ENCODE measurements around the gene VPS13A. TPM values are rescaled to one million over a fixed set of nuclear protein-coding genes. Genes with fewer than 3 reads are reported as not detected.
A peak's percentile ranks its signal among the peaks of the same experiment; 100 is the strongest.

The VPS13A gene
- total and polyA plus RNA-seq, 12 donors: 16.2 to 64.0 (median 32.2) TPM

- Histone ChIP-seq H3K4me3 (no peak overlapping the region), H3K27me3 (no peaks in the 10 kb centered on the region), H3K27ac (no peak overlapping the region), H3K9me3 (replicated peaks in 1 of 3) (no peaks in the 10 kb centered on the region), H3K36me3 (replicated peaks in 1 of 2) (no peaks in the 10 kb centered on the region), H3K4me1 (replicated peaks in 1 of 2) (no peaks in the 10 kb centered on the region)
- intact Hi-C loops (cut with DNase I): loop anchor here (10.0 kb wide), 2 partner anchors 191 to 581 kb away; partner anchors contain the start of genes GNA14 (in 1 of the 2) and GNAQ (in 1 of the 2)
- no peak for DNase-seq
- WGBS, 4 donors: 72 to 84% (median 78%) methylated on average over 14 of the region's 14 CpGs
- TF ChIP-seq CTCF (IDR thresholded peaks at IDR 0.05): no peak
- no peak for TF ChIP-seq POLR2A (IDR thresholded peaks at IDR 0.05)
Observed at GRCh38 chr9:77453825-77454647, 276.7 kb downstream of the VPS13A start.

DNA sequence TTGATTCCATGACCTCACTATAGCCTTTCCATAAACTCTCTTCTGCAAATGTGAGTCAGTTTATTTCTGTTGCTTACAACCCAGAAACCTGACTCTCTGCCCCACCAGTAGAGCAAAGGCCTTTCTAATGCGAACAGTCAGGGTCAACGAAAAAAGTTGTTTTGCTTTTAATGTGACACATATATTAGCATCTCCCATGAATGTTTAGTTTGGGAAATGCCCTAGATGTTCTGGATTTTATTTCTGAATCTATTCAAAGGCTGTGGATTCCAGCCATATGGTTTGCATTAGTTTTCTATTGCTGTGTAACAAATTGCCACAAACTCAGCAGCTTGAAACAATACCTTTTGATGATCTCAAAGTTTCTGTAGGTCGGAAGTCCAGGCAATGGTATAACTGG is 277.3 kb downstream of the VPS13A start:
- no peak for DNase-seq

DNA sequence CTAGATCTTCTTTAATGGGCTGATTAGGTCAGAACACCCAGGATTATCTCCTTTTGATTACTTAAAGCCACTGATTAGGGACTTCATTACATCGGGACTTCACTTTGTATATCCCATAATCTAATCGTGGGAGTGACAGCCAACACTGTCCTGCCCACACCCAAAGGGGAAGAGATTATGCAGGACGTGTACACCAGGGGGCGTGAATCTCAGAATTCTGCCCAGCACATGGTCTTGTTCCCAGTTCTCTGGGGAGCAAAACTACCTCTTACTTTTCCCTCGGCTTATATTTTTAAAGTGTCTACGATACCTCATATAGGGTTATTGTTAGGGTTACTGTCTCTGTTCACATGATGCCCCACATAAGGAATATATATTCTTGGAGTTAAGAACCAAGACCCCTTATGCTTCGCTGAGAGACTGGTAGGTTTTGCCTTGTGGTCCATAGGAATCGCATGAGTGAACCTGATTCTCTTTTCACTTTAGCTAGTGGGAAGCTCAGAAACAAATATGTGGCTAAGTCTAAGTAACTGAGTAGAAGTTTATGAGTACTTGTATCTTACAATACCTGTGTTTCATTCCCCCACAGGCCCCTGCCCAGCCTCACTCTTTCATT is 278.1 kb downstream of the VPS13A start:
- Histone ChIP-seq H3K4me3 (no peak overlapping the region), H3K27me3 (no peaks in the 10 kb centered on the region), H3K4me1 (replicated peaks in 1 of 2) (no peaks in the 10 kb centered on the region), H3K9me3 (replicated peaks in 1 of 3) (no peaks in the 10 kb centered on the region), H3K27ac (no peak overlapping the region), H3K36me3 (replicated peaks in 1 of 2) (no peaks in the 10 kb centered on the region)
- intact Hi-C loops (cut with DNase I): loop anchor here (10.0 kb wide), 2 partner anchors 189 to 579 kb away; partner anchors contain the start of genes GNA14 (in 1 of the 2) and GNAQ (in 1 of the 2)
- 68 to 81% (median 75%) methylated on average over 8 of the region's 8 CpGs for WGBS, 4 donors
- TF ChIP-seq POLR2A (IDR thresholded peaks at IDR 0.05) (no peak), CTCF (IDR thresholded peaks at IDR 0.05) (peak in 5 of 6 experiments; percentile 3 to 39 (median 33))
- peak in 1 of 7 donors; percentile 28 for DNase-seq

More for the DNA sequence above, 277.3 kb downstream of the VPS13A start:
- Histone ChIP-seq H3K27me3 (no peaks in the 10 kb centered on the region), H3K4me1 (replicated peaks in 1 of 2) (no peaks in the 10 kb centered on the region), H3K27ac (no peak overlapping the region), H3K4me3 (no peak overlapping the region), H3K36me3 (replicated peaks in 1 of 2) (no peaks in the 10 kb centered on the region), H3K9me3 (replicated peaks in 1 of 3) (no peaks in the 10 kb centered on the region)
- TF ChIP-seq POLR2A (IDR thresholded peaks at IDR 0.05) (no peak), CTCF (IDR thresholded peaks at IDR 0.05) (no peak)
- 78 to 93% (median 87%) methylated on average over 3 of the region's 3 CpGs for WGBS, 4 donors
- intact Hi-C loops (cut with DNase I): loop anchor here (10.0 kb wide), 2 partner anchors 190 to 580 kb away; partner anchors contain the start of genes GNA14 (in 1 of the 2) and GNAQ (in 1 of the 2)

DNA sequence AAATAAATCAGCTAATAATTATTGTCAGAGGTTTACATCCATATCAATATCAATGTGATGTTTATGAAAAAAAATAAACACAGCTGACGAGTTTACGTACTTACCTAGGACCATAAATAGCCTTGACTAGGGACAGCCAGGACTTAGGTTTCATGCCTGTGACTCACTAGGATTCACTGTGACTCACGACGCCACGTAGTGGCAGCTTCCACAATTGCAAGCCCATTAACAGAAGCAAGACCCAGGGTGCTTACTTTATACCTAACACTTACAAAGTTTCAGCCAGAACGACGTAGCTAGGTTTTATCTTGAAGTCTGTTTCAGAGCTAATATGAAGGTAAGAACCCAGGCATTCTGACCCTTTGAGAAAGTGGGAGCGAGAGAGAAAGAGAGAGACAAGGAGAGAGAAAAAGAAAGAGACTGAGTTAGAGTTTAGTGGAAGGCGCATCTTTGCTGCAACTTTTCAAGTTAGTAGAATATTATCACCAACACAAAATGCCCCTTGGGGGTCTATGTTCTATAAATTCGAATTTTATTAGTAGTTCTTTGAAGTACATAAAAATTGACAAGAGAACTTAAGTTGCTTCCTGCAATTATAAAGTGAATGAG is 279.6 kb downstream of the VPS13A start:
- no peak overlapping the region for H3K4me3 ChIP-seq
- H3K4me1 ChIP-seq (replicated peaks in 1 of 2): no peaks in the 10 kb centered on the region
- H3K27ac ChIP-seq: no peak overlapping the region
- intact Hi-C loops (cut with DNase I): loop anchor here (10.0 kb wide), 2 partner anchors 188 to 578 kb away; partner anchors contain the start of genes GNA14 (in 1 of the 2) and GNAQ (in 1 of the 2)
- TF ChIP-seq CTCF (IDR thresholded peaks at IDR 0.05) (peak; percentile 82 to 95 (median 85)), POLR2A (IDR thresholded peaks at IDR 0.05) (no peak)
- no peaks in the 10 kb centered on the region for H3K9me3 ChIP-seq (replicated peaks in 1 of 3)
- no peaks in the 10 kb centered on the region for H3K36me3 ChIP-seq (replicated peaks in 1 of 2)
- H3K27me3 ChIP-seq: no peaks in the 10 kb centered on the region
- 15 to 18% (median 18%) methylated on average over 10 of the region's 10 CpGs for WGBS, 4 donors
- peak; percentile 81 to 96 (median 88) for DNase-seq

All from adrenal gland (tissue), 12 donors.